Measurements from ENCODE around the gene PDE4B.

- TF ChIP-seq POLR2AphosphoS5 (IDR thresholded peaks at IDR 0.05; ENCODE audit: low read depth, low read length) (no peak), POLR2A (IDR thresholded peaks at IDR 0.05; ENCODE audit: low read depth, low read length) (no peak)
Measured at GRCh38 chr1:66359269-66359668, 566.6 kb downstream of the PDE4B start.
